Heart right ventricle (tissue), 16 donors: ENCODE results near the gene EXOSC1. TPM values are rescaled to one million over a fixed set of nuclear protein-coding genes. Genes with fewer than 3 reads are reported as not detected.
"Not testable (repeated sequence)": the region's sequence is repeated elsewhere in the genome, so short reads cannot be mapped to it uniquely, and the experiment has no call there.

Source experiments
- ATAC-seq, 8 donors: fragments of 200-7000 bp; cut with Tn5 transposase; one replicate each; pipeline ENCODE4 v1.9.1; 2020; ENCODE audit warnings: mild to moderate bottlenecking in 8 of 8, moderate library complexity in 8 of 8, moderate number of reproducible peaks in 1 of 8
- DNase-seq, 2 donors: peaks; one replicate each; pipeline ENCODE4 v3.0.0-alpha.2; 2020
- H3K27ac ChIP-seq, 10 donors: fragments of 200-600 bp; sonication (generic) in 2 of 10; one replicate each; pipeline versions ENCODE4 v1.5.0 to v1.8.0; 2020 to 2022; ENCODE audit warnings: mild to moderate bottlenecking in 3 of 10
- H3K27me3 ChIP-seq, 7 donors: fragments of 200-600 bp; one replicate each; pipeline ENCODE4 v1.8.0; 2021 to 2022; ENCODE audit warnings: mild to moderate bottlenecking in 2 of 7
- H3K36me3 ChIP-seq, 9 donors: fragments of 200-600 bp; sonication (generic) in 1 of 9; one replicate each; pipeline versions ENCODE4 v1.5.0 to v1.8.0; 2020 to 2022; ENCODE audit warnings: mild to moderate bottlenecking in 2 of 9
- H3K4me1 ChIP-seq, 9 donors: fragments of 200-600 bp; sonication (generic) in 1 of 9; one replicate each; pipeline versions ENCODE4 v1.5.0 to v1.8.0; 2020 to 2022; ENCODE audit warnings: mild to moderate bottlenecking in 4 of 9
- H3K4me3 ChIP-seq, 10 donors: fragments of 200-600 bp; sonication (generic) in 2 of 10; one replicate each; pipeline versions ENCODE4 v1.5.0 to v1.8.0; 2020 to 2022; ENCODE audit warnings: mild to moderate bottlenecking in 7 of 10, moderate library complexity in 2 of 10
- H3K9me3 ChIP-seq, 11 donors: fragments of 200-600 bp in 10 of 11; sonication (generic) in 2 of 11; one replicate each; pipeline versions ENCODE4 v1.5.0 to v1.8.0; 2013 to 2022; ENCODE audit warnings: mild to moderate bottlenecking in 2 of 11, control low read depth in 1 of 11, moderate library complexity in 1 of 11
- WGBS, 2 donors: extraction: QIAGEN DNeasy Blood & Tissue Kit; methylation state at CpG; one replicate each; pipeline ENCODE4 v1.1.7; 2013; ENCODE audit warnings: inconsistent platforms in 1 of 2; 5-methylcytosine and 5-hydroxymethylcytosine counted together
- intact Hi-C, 10 donors: fragments of 100-400 bp; cut with DNase I; formaldehyde crosslinking; loops; one replicate each; pipeline versions ENCODE4 v1.11.1 to v1.14.2; 2022
- polyA plus RNA-seq, 2 donors: library from polyadenylated mRNA; stranded (reverse); fragments of 200-250 nt; gene quantifications; one replicate each; pipeline ENCODE4 v1.2.3, GENCODE V29; 2013
- total RNA-seq, 10 donors: library from RNA; stranded (reverse); fragmentation: NEBNext Ultra II Directional in 3 of 10; extraction: Animal tissue kit (Norgen Biotek cat#: 25700) in 3 of 10; gene quantifications; one replicate each; pipeline versions ENCODE4 v1.2.1 to v1.2.4, GENCODE V29; 2021 to 2023
- TF ChIP-seq, protein P1 (sequence below), 9 donors: fragments of 200-600 bp; sonication (generic) in 2 of 9; IDR thresholded peaks; one replicate each; pipeline versions ENCODE4 v1.5.0 to v1.8.0; 2021 to 2022; ENCODE audit warnings: antibody characterized with exemption in 9 of 9, mild to moderate bottlenecking in 5 of 9, moderate library complexity in 1 of 9
- donor health status: Arrhythmogenic right ventricular cardiomyopathy.
- donor health status: ischemic (EF 13 %, LVEDD 7.1; RV severe dilation, severe dysfunction).
- donor health status: healthy with polysubstance abuse.
- donor health status: DM: no; HTN: yes; CAD: no.
- donor health status: DM: no; HTN: no; CAD: no.
- donor health status: ischemic (EF 25% LVEDD 6.9; RV normal size, moderate dysfunction).
- donor health status: ischemic (EF 25% LVEDD 5.7; RV mildly dilated, moderate dysfunction).
- donor health status: healthy.
- donor health status: DM: yes; HTN: yes; CAD: no.
- donor health status: Ischemic cardiomyopathy.
- donor health status: ischemic (EF 35%, LVEDD 5.7; RV mildly dilated, moderate dysfunction).
- donor health status: nonischemic (EF 11% LVEDD 7.7; RV severe dilation, severe dysfunction).
- donor health status: DM: yes; HTN: yes; CAD: no.
- donor health status: PGD.
- donor health status: ischemic (EF 29% LVEDD 5.4; RV normal size, mild dysfunction).
- donor health status: nonischemic (EF 23%, LVEDD 6.1; RV moderate dilation, normal function).

Gene EXOSC1
- total and polyA plus RNA-seq, 12 donors: 11.7 to 31.3 (median 15.8) TPM

DNA sequence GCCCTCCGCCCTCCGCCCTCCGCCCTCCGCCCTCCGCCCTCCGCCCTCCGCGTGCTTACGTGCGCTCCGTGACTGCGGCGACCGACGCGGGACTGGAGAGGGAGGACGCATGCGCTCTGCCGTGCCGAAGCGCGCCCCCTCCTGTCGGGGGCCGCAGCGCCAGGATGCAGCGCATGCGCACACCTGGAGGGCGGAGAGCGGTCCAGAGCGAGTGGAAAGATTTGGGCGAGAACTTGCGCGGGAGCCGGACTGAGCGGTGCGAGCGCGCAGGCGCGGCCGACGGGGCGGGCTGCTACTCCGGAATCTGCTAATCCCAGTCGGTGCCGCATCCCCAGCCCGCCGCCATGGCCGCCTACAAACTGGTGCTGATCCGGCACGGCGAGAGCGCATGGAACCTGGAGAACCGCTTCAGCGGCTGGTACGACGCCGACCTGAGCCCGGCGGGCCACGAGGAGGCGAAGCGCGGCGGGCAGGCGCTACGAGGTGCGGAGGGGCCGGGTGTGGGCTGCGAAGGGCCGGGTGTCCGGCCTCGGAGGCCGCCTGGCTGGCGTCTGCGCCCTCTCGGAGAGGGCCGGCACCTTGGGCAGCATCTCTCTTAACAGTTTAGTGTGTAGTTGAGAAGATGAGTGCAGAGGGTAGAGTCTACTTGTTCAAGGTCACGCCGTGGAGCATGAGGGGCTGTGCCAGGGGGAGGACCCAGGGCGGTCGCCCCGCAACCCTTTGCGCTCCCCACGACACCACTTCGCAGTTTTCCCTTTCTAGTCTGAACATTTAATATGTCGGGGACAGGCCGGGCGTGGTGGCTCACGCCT, 19.6 kb downstream of the EXOSC1 start, which contains the start of gene PGAM1:
TSS of gene PGAM1 (plus strand) at position 228 of the 812 bp plus-strand sequence. CDS start at position 345, 117 bp downstream.
- H3K27ac ChIP-seq: peak within 1 kb of the TSS; percentile 79 to 95 (median 92)
- no peaks in the 10 kb centered on the region for H3K9me3 ChIP-seq
- peaks cover 0 to 71% (median 30%) of the 10 kb centered on the region in 9 donors for H3K4me1 ChIP-seq
- TF ChIP-seq, protein P1, sequence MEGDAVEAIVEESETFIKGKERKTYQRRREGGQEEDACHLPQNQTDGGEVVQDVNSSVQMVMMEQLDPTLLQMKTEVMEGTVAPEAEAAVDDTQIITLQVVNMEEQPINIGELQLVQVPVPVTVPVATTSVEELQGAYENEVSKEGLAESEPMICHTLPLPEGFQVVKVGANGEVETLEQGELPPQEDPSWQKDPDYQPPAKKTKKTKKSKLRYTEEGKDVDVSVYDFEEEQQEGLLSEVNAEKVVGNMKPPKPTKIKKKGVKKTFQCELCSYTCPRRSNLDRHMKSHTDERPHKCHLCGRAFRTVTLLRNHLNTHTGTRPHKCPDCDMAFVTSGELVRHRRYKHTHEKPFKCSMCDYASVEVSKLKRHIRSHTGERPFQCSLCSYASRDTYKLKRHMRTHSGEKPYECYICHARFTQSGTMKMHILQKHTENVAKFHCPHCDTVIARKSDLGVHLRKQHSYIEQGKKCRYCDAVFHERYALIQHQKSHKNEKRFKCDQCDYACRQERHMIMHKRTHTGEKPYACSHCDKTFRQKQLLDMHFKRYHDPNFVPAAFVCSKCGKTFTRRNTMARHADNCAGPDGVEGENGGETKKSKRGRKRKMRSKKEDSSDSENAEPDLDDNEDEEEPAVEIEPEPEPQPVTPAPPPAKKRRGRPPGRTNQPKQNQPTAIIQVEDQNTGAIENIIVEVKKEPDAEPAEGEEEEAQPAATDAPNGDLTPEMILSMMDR (IDR thresholded peaks at IDR 0.05): peak; percentile 27 to 81 (median 68)
- H3K27me3 ChIP-seq: no peaks in the 10 kb centered on the region
- DNase-seq: peak; percentile 96 to 97
- peak within 1 kb of the TSS; percentile 59 to 95 (median 86) for H3K4me3 ChIP-seq
- H3K36me3 ChIP-seq: peaks cover 0 to 47% (median 7%) of the 10 kb centered on the region in 9 donors
- intact Hi-C loops: loop anchor here in 1 of 10 donors (10.0 kb wide), 1 partner anchor 209 kb away; the partner anchor contains the start of gene MORN4
- 0 to 2% methylated on average over 75 to 84 of the region's 90 CpGs for WGBS, 2 donors
- peak; percentile 97 to 99 (median 97) for ATAC-seq

GRCh38 chr10:97423757-97424098, 22.1 kb downstream of the EXOSC1 start:
- ATAC-seq, H3K4me3 ChIP-seq, H3K9me3 ChIP-seq, DNase-seq, H3K27me3 ChIP-seq: not testable (repeated sequence)
- Histone ChIP-seq H3K36me3 (peaks cover 0 to 22% (median 0%) of the 10 kb centered on the region in 9 donors), H3K4me1 (peaks cover 0 to 66% (median 28%) of the 10 kb centered on the region in 9 donors), H3K27ac (peak overlapping the region in 1 of 10 donors; percentile 94)
- 84 to 87% methylated on average over 8 of the region's 8 CpGs for WGBS, 2 donors
- intact Hi-C loops: loop anchor here in 1 of 10 donors (10.0 kb wide), 1 partner anchor 211 kb away; the partner anchor contains the start of gene MORN4

- Histone ChIP-seq H3K4me3 (no peak overlapping the region), H3K4me1 (peaks cover 0 to 50% (median 0%) of the 10 kb centered on the region in 9 donors), H3K9me3 (no peaks in the 10 kb centered on the region), H3K27me3 (no peaks in the 10 kb centered on the region), H3K27ac (no peak overlapping the region), H3K36me3 (no peaks in the 10 kb centered on the region)
- ATAC-seq (no peak), DNase-seq (no peak)
- 65 to 76% methylated on average over 6 of the region's 6 CpGs for WGBS, 2 donors
- TF ChIP-seq, protein P1 (IDR thresholded peaks at IDR 0.05): no peak
- intact Hi-C loops: no loop called here
Measured at GRCh38 chr10:97416565-97416964, 29.2 kb downstream of the EXOSC1 start.

DNA sequence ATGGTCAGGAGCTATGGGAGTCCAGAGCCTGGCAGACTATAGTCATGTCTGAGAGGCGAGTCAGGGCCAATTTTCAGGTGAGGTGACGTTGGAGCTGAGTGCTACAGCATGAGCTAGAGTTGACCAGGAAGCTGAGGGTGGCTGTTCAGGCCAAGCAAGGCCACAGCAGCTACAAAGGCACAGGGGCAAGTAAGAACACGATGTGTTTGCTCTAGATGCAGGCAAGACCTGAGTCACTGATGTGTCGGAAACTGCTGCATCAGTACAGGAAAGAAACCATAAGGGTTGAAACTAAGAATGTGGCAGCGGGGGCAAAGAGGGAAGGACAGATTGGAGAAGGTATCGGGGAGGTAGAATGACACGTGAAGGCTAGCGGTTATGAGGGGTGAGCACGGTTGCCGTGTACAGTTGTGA, 32.9 kb downstream of the EXOSC1 start:
- Histone ChIP-seq H3K4me3 (no peak overlapping the region), H3K9me3 (no peaks in the 10 kb centered on the region), H3K27me3 (no peaks in the 10 kb centered on the region), H3K27ac (peak overlapping the region in 1 of 10 donors; percentile 44), H3K4me1 (peaks cover 0 to 44% (median 0%) of the 10 kb centered on the region in 9 donors), H3K36me3 (no peaks in the 10 kb centered on the region)
- WGBS, 2 donors: 89 to 91% methylated on average over 10 of the region's 10 CpGs
- DNase-seq (no peak), ATAC-seq (no peak)
- TF ChIP-seq, protein P1 (IDR thresholded peaks at IDR 0.05): no peak
- intact Hi-C loops: no loop called here
